ENCODE data around the gene RAB3C.

DNA sequence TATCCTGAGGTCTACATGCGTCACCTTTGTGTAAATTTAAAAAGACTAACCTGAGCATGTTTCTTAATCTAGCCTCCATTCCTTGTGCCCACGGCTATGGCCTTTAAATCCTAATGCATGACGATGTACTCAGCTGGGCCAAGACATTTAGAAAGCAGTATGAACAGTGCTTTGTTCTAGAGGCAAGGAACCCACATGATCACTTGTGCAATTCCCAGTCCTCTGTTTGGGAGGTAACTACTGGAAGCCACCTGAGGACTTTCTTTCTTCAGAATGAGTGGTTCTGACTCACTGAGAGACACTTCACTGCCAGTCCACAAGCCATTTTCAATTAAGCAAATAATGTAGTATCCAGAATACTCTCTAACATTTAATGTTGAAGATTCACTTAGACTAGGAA is 181.3 kb downstream of the RAB3C start:
- TF ChIP-seq EZH2 (IDR thresholded peaks at IDR 0.05): no peak
- no peak for TF ChIP-seq POLR2AphosphoS5 (IDR thresholded peaks at IDR 0.05; ENCODE audit: borderline replicate concordance, low read depth, low read length)
- no peak for TF ChIP-seq FOXP2 (optimal IDR thresholded peaks at IDR 0.05; ENCODE audit: control extremely low read depth, extremely low read length, insufficient read depth)

Measured in SK-N-MC (cell line).